GM18507 (cell line): ENCODE measurements around the gene NGB.

Experiments
- DNase-seq: peaks from one replicate; pipeline ENCODE4 v3.0.0; 2011; ENCODE audit warnings: low read depth; ENCODE audit not compliant: insufficient read length; ENCODE audit errors: extremely low spot score
- FAIRE-seq: peaks from 2 replicates; lab custom pipeline; 2011; peaks lifted over from hg19 to GRCh38; lab: Jason Lieb, UNC

Gene NGB

GRCh38 chr14:77242752-77243151, 28.3 kb downstream of the NGB start:
- DNase-seq (no peak), FAIRE-seq (no peak)

GRCh38 chr14:77241955-77242354, 29.1 kb downstream of the NGB start:
- no peak for FAIRE-seq
- DNase-seq = no peak

GRCh38 chr14:77240336-77240915, 30.6 kb downstream of the NGB start:
- FAIRE-seq (no peak), DNase-seq (no peak)

GRCh38 chr14:77239412-77239811, 31.6 kb downstream of the NGB start:
- FAIRE-seq (no peak), DNase-seq (no peak)

- no peak for DNase-seq
- no peak for FAIRE-seq
Observed at GRCh38 chr14:77238996-77239395, 32.0 kb downstream of the NGB start.

- DNase-seq (no peak), FAIRE-seq (no peak)
Observed at GRCh38 chr14:77238356-77238755, 32.6 kb downstream of the NGB start.

GRCh38 chr14:77236814-77237213, 34.2 kb downstream of the NGB start:
- FAIRE-seq (no peak), DNase-seq (no peak)

- FAIRE-seq = no peak
Observed at GRCh38 chr14:77231721-77232120, 39.3 kb downstream of the NGB start.

GRCh38 chr14:77230914-77231313, 40.1 kb downstream of the NGB start:
- FAIRE-seq (no peak), DNase-seq (no peak)

More at GRCh38 chr14:77231721-77232120, 39.3 kb downstream of the NGB start:
- DNase-seq = no peak

GRCh38 chr14:77228056-77228455, 43.0 kb downstream of the NGB start:
- DNase-seq = no peak
- no peak for FAIRE-seq

GRCh38 chr14:77225892-77226557, 45.0 kb downstream of the NGB start:
- DNase-seq (no peak), FAIRE-seq (no peak)

GRCh38 chr14:77225254-77225653, 45.8 kb downstream of the NGB start:
- no peak for FAIRE-seq
- DNase-seq = no peak

GRCh38 chr14:77224212-77224611, 46.8 kb downstream of the NGB start:
- DNase-seq (no peak), FAIRE-seq (no peak)

GRCh38 chr14:77222546-77223225, 48.3 kb downstream of the NGB start:
- FAIRE-seq (no peak), DNase-seq (no peak)

- DNase-seq (no peak), FAIRE-seq (no peak)
Observed at GRCh38 chr14:77221241-77221871, 49.6 kb downstream of the NGB start.

GRCh38 chr14:77220246-77221017, 50.6 kb downstream of the NGB start:
- DNase-seq = no peak
- FAIRE-seq = no peak

GRCh38 chr14:77219591-77219990, 51.4 kb downstream of the NGB start:
- DNase-seq (no peak), FAIRE-seq (no peak)

GRCh38 chr14:77217551-77217950, 53.5 kb downstream of the NGB start:
- FAIRE-seq = no peak
- no peak for DNase-seq
